ENCODE measurements around the gene ACOXL. TPM values are rescaled to one million over a fixed set of nuclear protein-coding genes. Genes with fewer than 3 reads are reported as not detected.
A peak's percentile ranks its signal among the peaks of the same experiment; 100 is the strongest.
"Not testable (repeated sequence)": the region's sequence is repeated elsewhere in the genome, so short reads cannot be mapped to it uniquely, and the experiment has no call there.

Gene ACOXL
- total RNA-seq, 8 experiments from 2014 or later, result 0.15 to 0.59 (median 0.20) TPM

- in situ Hi-C loops (cut with MboI; ENCODE audit: low pct_unique_long_range_greater_than_20kb in 2 of 9, low sequenced_read_pairs in 9 of 9, unreplicated experiment in 9 of 9), result no loop called here
- Histone ChIP-seq H3K4me3 (no peak overlapping the region), H3K27ac (no peak overlapping the region), H3K4me1 (replicated peaks in 1 of 2) (peaks cover 0 to 13% of the 10 kb centered on the region in 2 donors)
- ATAC-seq (replicated peaks in 6 of 8), result no peak
- 0 to 100% (median 81%) methylated on average over 1 to 2 of the region's 2 CpGs; no CpG with 5 or more reads in 2 of the 10 experiments for WGBS, 10 experiments
Observed at GRCh38 chr2:111055735-111056134, 323.4 kb downstream of the ACOXL start.

- Histone ChIP-seq H3K4me3 (no peak overlapping the region), H3K27ac (no peak overlapping the region), H3K4me1 (replicated peaks in 1 of 2) (peaks cover 0 to 13% of the 10 kb centered on the region in 2 donors)
- ATAC-seq (replicated peaks in 6 of 8), result no peak
- in situ Hi-C loops (cut with MboI; ENCODE audit: low pct_unique_long_range_greater_than_20kb in 2 of 9, low sequenced_read_pairs in 9 of 9, unreplicated experiment in 9 of 9), result no loop called here
- 0 to 100% (median 86%) methylated on average over 1 to 3 of the region's 5 CpGs; no CpG with 5 or more reads in 4 of the 10 experiments for WGBS, 10 experiments
Observed at GRCh38 chr2:111057045-111057444, 324.7 kb downstream of the ACOXL start.

GRCh38 chr2:111057721-111058120 lies 325.3 kb downstream of the ACOXL start:
- in situ Hi-C loops (cut with MboI; ENCODE audit: low pct_unique_long_range_greater_than_20kb in 2 of 9, low sequenced_read_pairs in 9 of 9, unreplicated experiment in 9 of 9), result no loop called here

GRCh38 chr2:111058264-111058663 lies 325.9 kb downstream of the ACOXL start:
- H3K4me1 ChIP-seq (replicated peaks in 1 of 2), result peaks cover 0 to 13% of the 10 kb centered on the region in 2 donors
- ATAC-seq (replicated peaks in 6 of 8), result no peak
- no peak overlapping the region for H3K27ac ChIP-seq
- 0 to 74% (median 57%) methylated on average over 1 to 5 of the region's 5 CpGs; no CpG with 5 or more reads in 1 of the 10 experiments for WGBS, 10 experiments
- in situ Hi-C loops (cut with MboI; ENCODE audit: low pct_unique_long_range_greater_than_20kb in 2 of 9, low sequenced_read_pairs in 9 of 9, unreplicated experiment in 9 of 9), result no loop called here
- H3K4me3 ChIP-seq, result no peak overlapping the region

More at GRCh38 chr2:111057721-111058120, 325.3 kb downstream of the ACOXL start:
- H3K27ac ChIP-seq, result no peak overlapping the region
- no peak for ATAC-seq (replicated peaks in 6 of 8)
- WGBS, 10 experiments, result 0 to 100% (median 80%) methylated on average over 1 to 8 of the region's 9 CpGs; no CpG with 5 or more reads in 3 of the 10 experiments
- peaks cover 0 to 13% of the 10 kb centered on the region in 2 donors for H3K4me1 ChIP-seq (replicated peaks in 1 of 2)
- H3K4me3 ChIP-seq, result no peak overlapping the region

- 27 to 100% (median 92%) methylated on average over 1 of the region's 1 CpG for WGBS, 10 experiments
- ATAC-seq (replicated peaks in 6 of 8), result no peak
- in situ Hi-C loops (cut with MboI; ENCODE audit: low pct_unique_long_range_greater_than_20kb in 2 of 9, low sequenced_read_pairs in 9 of 9, unreplicated experiment in 9 of 9), result no loop called here
- Histone ChIP-seq H3K27ac (no peak overlapping the region), H3K4me1 (replicated peaks in 1 of 2) (no peaks in the 10 kb centered on the region), H3K4me3 (no peak overlapping the region)
Observed at GRCh38 chr2:111061191-111061590, 328.8 kb downstream of the ACOXL start.

GRCh38 chr2:111062417-111062816 lies 330.0 kb downstream of the ACOXL start:
- 4 to 100% (median 79%) methylated on average over 1 to 2 of the region's 2 CpGs; no CpG with 5 or more reads in 1 of the 10 experiments for WGBS, 10 experiments
- in situ Hi-C loops (cut with MboI; ENCODE audit: low pct_unique_long_range_greater_than_20kb in 2 of 9, low sequenced_read_pairs in 9 of 9, unreplicated experiment in 9 of 9), result no loop called here
- ATAC-seq (replicated peaks in 6 of 8), result no peak
- Histone ChIP-seq H3K4me3 (no peak overlapping the region), H3K27ac (no peak overlapping the region), H3K4me1 (replicated peaks in 1 of 2) (no peaks in the 10 kb centered on the region)

- H3K4me1 ChIP-seq (replicated peaks in 1 of 2), result peaks cover 0 to 5% of the 10 kb centered on the region in 2 donors
- no peak for ATAC-seq (replicated peaks in 6 of 8)
- no peak overlapping the region for H3K4me3 ChIP-seq
- H3K27ac ChIP-seq, result no peak overlapping the region
- in situ Hi-C loops (cut with MboI; ENCODE audit: low pct_unique_long_range_greater_than_20kb in 2 of 9, low sequenced_read_pairs in 9 of 9, unreplicated experiment in 9 of 9), result no loop called here
- WGBS, 10 experiments, result 47 to 100% (median 95%) methylated on average over 1 to 2 of the region's 2 CpGs
Observed at GRCh38 chr2:111066062-111066593, 333.8 kb downstream of the ACOXL start.

GRCh38 chr2:111068435-111069058 lies 336.2 kb downstream of the ACOXL start:
- 21 to 86% (median 63%) methylated on average over 2 to 4 of the region's 4 CpGs; no CpG with 5 or more reads in 2 of the 10 experiments for WGBS, 10 experiments
- H3K4me3 ChIP-seq, result no peak overlapping the region
- H3K4me1 ChIP-seq (replicated peaks in 1 of 2), result peaks cover 0 to 13% of the 10 kb centered on the region in 2 donors
- ATAC-seq (replicated peaks in 6 of 8), result no peak
- in situ Hi-C loops (cut with MboI; ENCODE audit: low pct_unique_long_range_greater_than_20kb in 2 of 9, low sequenced_read_pairs in 9 of 9, unreplicated experiment in 9 of 9), result no loop called here
- H3K27ac ChIP-seq, result no peak overlapping the region

GRCh38 chr2:111069722-111070121 lies 337.3 kb downstream of the ACOXL start:
- no peak overlapping the region for H3K4me3 ChIP-seq
- no peak for ATAC-seq (replicated peaks in 6 of 8)
- in situ Hi-C loops (cut with MboI; ENCODE audit: low pct_unique_long_range_greater_than_20kb in 2 of 9, low sequenced_read_pairs in 9 of 9, unreplicated experiment in 9 of 9), result no loop called here
- WGBS, 10 experiments, result 69 to 100% (median 94%) methylated on average over 2 to 3 of the region's 3 CpGs; no CpG with 5 or more reads in 6 of the 10 experiments
- H3K4me1 ChIP-seq (replicated peaks in 1 of 2), result peaks cover 0 to 13% of the 10 kb centered on the region in 2 donors
- no peak overlapping the region for H3K27ac ChIP-seq

- peak overlapping the region in 1 of 2 donors; percentile 60 for H3K27ac ChIP-seq
- 0 to 100% (median 34%) methylated on average over 1 to 5 of the region's 5 CpGs for WGBS, 10 experiments
- peak in 7 of 8 experiments; percentile 61 to 95 (median 77) for ATAC-seq (replicated peaks in 6 of 8)
- no peak overlapping the region for H3K4me3 ChIP-seq
- H3K4me1 ChIP-seq (replicated peaks in 1 of 2), result peaks cover 0 to 13% of the 10 kb centered on the region in 2 donors
- in situ Hi-C loops (cut with MboI; ENCODE audit: low pct_unique_long_range_greater_than_20kb in 2 of 9, low sequenced_read_pairs in 9 of 9, unreplicated experiment in 9 of 9), result no loop called here
Observed at GRCh38 chr2:111071600-111072171, 339.3 kb downstream of the ACOXL start.

GRCh38 chr2:111072220-111072871 lies 340.0 kb downstream of the ACOXL start:
- H3K4me1 ChIP-seq (replicated peaks in 1 of 2), result peaks cover 0 to 13% of the 10 kb centered on the region in 2 donors
- no peak overlapping the region for H3K4me3 ChIP-seq
- in situ Hi-C loops (cut with MboI; ENCODE audit: low pct_unique_long_range_greater_than_20kb in 2 of 9, low sequenced_read_pairs in 9 of 9, unreplicated experiment in 9 of 9), result no loop called here
- WGBS, 10 experiments, result 0 to 100% (median 71%) methylated on average over 1 to 2 of the region's 2 CpGs; no CpG with 5 or more reads in 1 of the 10 experiments
- ATAC-seq (replicated peaks in 6 of 8), result peak in 2 of 8 experiments; percentile 63 to 77
- no peak overlapping the region for H3K27ac ChIP-seq

GRCh38 chr2:111082659-111083058 lies 350.3 kb downstream of the ACOXL start:
- 0% methylated on average over 1 of the region's 1 CpG; no CpG with 5 or more reads in 9 of the 10 experiments for WGBS, 10 experiments
- H3K4me1 ChIP-seq (replicated peaks in 1 of 2); ATAC-seq (replicated peaks in 6 of 8); H3K27ac ChIP-seq; H3K4me3 ChIP-seq: not testable (repeated sequence)
- in situ Hi-C loops (cut with MboI; ENCODE audit: low pct_unique_long_range_greater_than_20kb in 2 of 9, low sequenced_read_pairs in 9 of 9, unreplicated experiment in 9 of 9), result loop anchor here in 1 of 9 experiments (25.0 kb wide), 1 partner anchor 120 kb away; no protein-coding TSS in a partner anchor

GRCh38 chr2:111091811-111092211 lies 359.4 kb downstream of the ACOXL start:
- no peaks in the 10 kb centered on the region for H3K4me1 ChIP-seq (replicated peaks in 1 of 2)
- in situ Hi-C loops (cut with MboI; ENCODE audit: low pct_unique_long_range_greater_than_20kb in 2 of 9, low sequenced_read_pairs in 9 of 9, unreplicated experiment in 9 of 9), result loop anchor here in 1 of 9 experiments (25.0 kb wide), 1 partner anchor 130 kb away; no protein-coding TSS in a partner anchor
- no peak overlapping the region for H3K4me3 ChIP-seq
- 40 to 100% (median 90%) methylated on average over 1 to 3 of the region's 3 CpGs; no CpG with 5 or more reads in 1 of the 10 experiments for WGBS, 10 experiments
- ATAC-seq (replicated peaks in 6 of 8), result no peak
- H3K27ac ChIP-seq, result no peak overlapping the region
